ENCODE data around the gene GRID1.

GRCh38 chr10:86117051-86117450 lies 249.5 kb downstream of the GRID1 start:
- no peak for TF ChIP-seq CTCF (IDR thresholded peaks at IDR 0.05)
- no peak for TF ChIP-seq ATF2 (CRISPR knock-in tag; IDR thresholded peaks at IDR 0.05; ENCODE audit: borderline replicate concordance, low read depth)
- no peak for TF ChIP-seq ESRRA (CRISPR knock-in tag; IDR thresholded peaks at IDR 0.05; ENCODE audit: borderline replicate concordance)
- no peak for TF ChIP-seq ZNF281 (CRISPR knock-in tag; IDR thresholded peaks at IDR 0.05)
- TF ChIP-seq HMGXB4 (CRISPR knock-in tag; IDR thresholded peaks at IDR 0.05) = no peak
- TF ChIP-seq JAZF1 (CRISPR knock-in tag; IDR thresholded peaks at IDR 0.05) = no peak
- TF ChIP-seq ZNF317 (CRISPR knock-in tag; IDR thresholded peaks at IDR 0.05; ENCODE audit: borderline replicate concordance, low read depth) = no peak
- TF ChIP-seq MAX (CRISPR knock-in tag; IDR thresholded peaks at IDR 0.05) = no peak

Data from WTC11 (cell line).